GM15510 (cell line): Measurements from ENCODE around the gene MAPK8IP1.

Experiments used
- POLR2A ChIP-seq: IDR thresholded peaks from 3 replicates; pipeline ENCODE4 v1.6.1; 2011; ENCODE audit warnings: borderline replicate concordance; ENCODE audit not compliant: insufficient read length; ENCODE audit errors: extremely low read depth

MAPK8IP1 gene

DNA sequence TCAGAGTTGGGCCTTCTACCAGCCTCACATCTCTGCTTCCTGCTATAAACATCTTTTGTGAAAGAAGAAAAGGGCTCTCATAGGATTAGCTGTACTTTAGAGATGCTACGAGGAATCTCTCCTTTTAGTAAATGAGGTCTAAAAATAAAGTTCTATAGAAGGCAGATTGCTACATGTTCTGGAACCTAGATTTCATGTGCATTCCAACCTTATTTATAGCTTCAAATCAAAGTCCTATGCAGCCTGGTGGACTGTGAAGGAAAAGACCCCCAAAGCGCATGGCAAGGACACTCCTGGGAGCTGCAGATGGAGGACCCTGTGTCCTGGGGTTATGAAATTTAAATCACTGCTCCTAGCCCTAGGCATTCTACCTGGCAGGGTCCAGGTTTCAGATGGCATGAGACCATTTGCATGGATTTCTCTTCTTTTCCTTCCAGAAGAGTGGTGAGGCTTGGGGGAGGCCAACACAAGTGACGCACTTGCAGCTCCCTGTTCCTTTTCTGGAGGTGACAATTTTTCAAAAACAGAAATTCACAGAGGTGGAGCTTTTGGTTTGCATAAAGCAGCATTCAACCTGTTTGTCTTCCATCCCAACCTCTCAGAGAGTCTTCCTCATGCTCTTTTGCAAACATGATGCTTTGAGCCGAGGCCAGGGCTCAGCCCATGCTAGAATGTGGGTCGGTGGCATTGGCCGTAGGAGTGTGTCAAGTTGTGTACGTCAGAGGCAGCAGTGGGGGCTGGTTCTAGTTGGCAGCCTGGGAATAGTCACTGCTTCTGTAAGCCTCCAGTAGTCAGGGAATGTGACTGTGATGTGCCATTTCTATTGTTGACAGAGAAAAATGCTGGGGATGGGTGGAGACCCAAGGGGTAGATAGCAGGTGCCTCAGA lies 31.9 kb upstream of the MAPK8IP1 start:
- no peak for TF ChIP-seq POLR2A

DNA sequence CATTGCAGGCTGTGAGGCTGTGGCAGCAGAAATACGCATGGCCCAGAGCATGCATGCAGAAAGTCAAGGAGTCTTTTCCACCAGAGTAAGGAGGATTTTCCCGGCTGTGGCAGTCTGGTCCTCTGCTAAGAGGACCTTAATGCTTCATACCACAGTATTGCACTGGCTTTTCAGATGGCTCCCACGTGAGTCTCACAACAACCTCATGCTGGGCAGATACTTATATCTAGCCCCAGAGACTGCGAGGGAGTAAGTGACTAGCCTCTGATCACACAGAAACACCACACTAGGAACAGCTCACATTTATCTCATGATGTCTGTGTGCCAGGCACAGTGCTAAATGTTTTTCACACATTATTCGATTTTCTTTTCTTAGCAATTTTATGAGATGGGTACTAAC lies 30.1 kb upstream of the MAPK8IP1 start:
- TF ChIP-seq POLR2A, result no peak

DNA sequence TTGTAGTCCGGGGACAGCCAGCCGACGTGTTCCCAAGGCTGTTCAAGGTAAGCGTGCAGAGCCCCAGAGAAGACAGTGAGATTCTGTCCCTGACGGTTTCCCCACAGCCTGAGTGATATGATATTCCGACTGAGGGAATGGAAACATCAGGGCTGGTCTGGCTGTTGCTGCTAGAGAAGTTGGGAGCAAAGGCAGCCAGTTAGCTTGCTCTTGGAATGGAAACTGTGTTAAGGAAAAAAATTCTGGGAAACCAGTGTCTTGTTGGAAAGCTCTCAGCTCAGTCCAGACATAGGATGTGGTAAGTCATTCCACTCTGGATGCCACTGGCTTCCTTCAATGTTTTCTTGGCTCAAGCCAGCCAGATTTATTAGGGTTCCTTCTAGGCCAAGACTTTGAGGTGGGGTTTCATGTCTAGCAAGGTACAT lies 29.4 kb upstream of the MAPK8IP1 start:
- TF ChIP-seq POLR2A, result no peak

DNA sequence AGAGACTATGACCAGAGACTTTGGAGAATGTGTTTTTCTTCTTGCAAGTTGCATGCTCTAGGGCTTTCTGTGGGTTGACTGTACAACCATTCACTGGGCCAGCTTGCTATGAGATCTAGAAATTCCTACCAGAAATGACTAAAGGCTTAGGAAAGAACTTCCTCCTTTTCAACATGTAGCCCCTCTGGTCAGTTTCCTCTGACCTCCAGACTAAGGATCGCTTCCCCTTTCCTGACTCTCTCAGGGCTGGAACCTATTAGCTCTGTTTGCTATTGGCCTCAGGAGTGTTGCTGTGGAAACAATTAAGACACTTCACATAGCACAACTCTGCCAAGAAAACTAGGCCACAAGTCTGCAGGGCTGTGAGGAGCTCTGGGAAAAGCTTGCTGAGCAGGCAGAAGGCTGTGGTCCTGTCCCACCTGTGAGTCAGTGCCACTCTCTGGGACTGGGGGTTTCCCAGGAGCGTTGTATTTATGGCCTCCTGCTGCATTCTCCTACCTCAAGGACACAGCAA lies 27.4 kb upstream of the MAPK8IP1 start:
- TF ChIP-seq POLR2A, result no peak

DNA sequence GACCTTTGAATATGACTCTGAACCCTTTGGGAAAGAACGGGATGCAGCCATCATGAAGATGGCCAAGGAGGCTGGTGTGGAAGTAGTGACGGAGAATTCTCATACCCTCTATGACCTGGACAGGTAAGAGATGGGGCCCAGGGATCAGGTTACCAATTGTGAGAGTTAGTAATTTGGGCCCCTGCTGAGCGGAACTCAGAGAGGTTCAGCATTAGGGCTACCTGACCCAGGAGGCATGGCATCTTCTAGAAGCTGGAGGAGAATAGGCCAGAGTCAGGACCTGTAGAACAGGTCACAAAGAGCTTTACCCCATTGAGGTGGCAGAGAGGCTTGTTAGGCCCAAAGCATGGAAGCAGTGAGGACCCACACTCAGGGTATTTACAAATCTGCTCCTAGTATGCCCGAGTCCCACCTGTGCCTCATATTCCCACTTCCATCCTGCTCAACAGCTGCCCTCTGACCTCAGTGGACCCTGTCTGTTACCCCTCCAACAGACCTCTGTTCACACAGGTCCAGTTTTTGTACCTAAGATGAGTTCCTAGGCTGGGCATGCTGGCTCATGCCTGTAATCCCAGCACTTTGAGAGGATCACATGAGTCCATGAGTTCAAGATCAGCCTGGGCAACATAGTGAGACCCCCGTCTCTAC lies 26.6 kb upstream of the MAPK8IP1 start:
- no peak for TF ChIP-seq POLR2A

DNA sequence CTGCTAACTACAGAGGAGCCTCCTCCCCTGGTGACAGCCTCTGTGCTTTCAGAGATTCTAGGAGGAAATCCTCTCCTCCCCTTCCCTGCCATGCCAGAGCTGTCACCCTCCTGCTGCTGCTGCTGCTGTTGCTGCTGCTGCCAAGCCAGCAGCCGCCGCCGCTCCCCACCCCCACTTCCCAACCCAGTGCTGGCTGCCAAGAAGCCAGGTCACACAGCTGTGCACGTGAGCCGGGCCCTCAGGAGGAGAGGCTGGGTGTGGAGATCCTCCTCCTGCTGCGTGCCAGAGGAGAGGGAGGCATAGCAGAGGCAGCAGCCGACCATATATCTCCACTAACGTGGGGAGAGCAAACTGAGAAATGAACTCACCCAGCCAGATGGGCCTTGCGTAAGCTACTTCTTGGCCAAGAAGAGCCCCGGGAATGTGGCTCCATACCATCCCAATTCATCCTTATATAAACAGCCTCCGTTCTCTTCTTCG lies 25.8 kb upstream of the MAPK8IP1 start:
- no peak for TF ChIP-seq POLR2A

DNA sequence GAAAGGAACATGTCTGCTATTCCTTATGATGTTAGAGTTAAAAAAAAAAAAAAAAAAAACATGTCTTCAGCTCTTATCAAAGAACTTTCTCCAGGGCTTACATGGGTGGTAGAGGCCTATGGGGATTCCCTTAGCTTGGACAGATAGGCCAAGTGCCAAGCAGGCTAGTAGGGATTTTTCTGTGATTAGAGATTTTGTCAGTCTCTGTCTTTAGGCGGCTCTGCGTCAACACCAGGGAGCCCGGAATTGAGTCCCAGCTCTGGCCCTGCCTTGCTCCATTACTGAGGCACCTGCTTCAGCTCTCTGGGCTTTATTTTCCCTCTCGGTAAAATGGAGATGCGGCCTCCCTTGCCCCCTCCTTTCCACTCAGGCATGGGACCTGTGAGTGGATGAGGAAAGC lies 25.1 kb upstream of the MAPK8IP1 start:
- TF ChIP-seq POLR2A, result no peak

DNA sequence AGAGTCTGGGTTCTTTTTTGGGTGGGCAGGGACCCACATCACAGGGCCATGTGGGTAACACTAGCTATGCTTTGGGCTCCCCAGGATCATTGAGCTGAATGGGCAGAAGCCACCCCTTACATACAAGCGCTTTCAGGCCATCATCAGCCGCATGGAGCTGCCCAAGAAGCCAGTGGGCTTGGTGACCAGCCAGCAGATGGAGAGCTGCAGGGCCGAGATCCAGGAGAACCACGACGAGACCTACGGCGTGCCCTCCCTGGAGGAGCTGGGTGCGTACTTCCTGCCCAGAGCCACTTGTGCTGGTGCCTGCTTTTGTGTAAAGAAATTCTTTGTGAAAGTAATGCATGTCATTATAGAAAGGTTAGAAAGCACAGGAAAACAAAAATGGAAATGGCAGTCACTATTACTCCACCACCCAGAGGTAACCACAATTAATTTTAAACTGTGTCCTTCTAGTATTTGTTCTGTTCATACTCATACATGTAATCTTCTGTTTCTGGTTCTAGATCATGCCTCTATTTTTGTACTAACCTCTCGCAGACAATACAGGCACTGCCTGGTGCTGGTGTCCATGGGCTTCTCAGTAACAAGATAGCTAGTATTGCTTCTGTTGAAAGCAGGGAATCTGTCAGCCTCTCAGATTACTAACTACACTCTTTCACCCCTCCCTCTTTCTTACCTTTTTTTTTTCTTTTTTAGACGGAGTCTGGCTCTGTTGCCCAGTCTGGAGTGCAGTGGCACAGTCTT lies 24.5 kb upstream of the MAPK8IP1 start:
- TF ChIP-seq POLR2A, result no peak

DNA sequence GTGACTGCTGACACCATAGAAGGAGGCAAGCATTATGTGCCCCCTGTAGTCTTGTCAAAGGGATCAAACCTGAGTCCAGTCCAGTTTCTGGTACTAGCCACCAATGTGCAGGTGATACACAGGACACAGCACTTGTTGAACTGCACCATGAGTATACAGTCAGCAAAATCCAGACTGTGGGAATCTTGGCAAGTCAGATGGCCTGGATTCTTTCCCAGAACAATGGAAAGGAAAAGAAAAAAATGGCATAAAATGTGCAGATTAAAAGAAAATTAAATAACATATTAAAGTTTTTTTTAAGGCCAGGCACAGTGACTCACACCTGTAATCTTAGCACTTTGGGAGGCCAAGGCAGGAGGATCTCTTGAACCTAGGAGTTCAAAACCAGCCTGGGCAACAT lies 21.4 kb upstream of the MAPK8IP1 start:
- TF ChIP-seq POLR2A, result no peak

DNA sequence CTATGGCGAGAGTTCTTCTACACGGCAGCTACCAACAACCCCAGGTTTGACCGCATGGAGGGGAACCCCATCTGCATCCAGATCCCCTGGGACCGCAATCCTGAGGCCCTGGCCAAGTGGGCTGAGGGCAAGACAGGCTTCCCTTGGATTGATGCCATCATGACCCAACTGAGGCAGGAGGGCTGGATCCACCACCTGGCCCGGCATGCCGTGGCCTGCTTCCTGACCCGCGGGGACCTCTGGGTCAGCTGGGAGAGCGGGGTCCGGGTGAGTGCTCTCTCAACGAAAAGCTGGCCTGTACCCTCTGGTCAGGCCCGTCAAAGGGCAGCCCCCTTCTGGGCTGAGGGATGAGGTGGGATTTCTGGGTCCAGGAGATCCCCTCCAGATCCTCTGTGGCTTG lies 15.9 kb upstream of the MAPK8IP1 start:
- TF ChIP-seq POLR2A, result no peak

DNA sequence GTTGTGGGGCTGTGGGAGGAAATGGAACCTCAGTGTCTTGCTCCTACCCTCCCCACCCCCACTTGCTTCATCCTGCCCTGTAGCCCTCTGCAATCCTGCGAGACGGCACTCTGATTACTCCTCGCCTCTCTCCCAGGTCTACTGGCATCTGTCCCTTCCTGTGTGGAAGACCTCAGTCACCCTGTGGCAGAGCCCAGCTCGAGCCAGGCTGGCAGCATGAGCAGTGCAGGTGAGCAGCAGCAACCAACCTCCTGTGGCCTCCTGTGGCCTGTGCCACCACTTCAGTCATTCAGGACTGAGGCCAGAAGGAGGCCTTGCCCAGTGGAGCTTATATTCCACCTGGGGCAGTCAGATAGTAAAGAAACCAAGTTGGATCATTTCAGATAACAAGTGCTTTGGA lies 14.7 kb upstream of the MAPK8IP1 start:
- TF ChIP-seq POLR2A, result no peak

DNA sequence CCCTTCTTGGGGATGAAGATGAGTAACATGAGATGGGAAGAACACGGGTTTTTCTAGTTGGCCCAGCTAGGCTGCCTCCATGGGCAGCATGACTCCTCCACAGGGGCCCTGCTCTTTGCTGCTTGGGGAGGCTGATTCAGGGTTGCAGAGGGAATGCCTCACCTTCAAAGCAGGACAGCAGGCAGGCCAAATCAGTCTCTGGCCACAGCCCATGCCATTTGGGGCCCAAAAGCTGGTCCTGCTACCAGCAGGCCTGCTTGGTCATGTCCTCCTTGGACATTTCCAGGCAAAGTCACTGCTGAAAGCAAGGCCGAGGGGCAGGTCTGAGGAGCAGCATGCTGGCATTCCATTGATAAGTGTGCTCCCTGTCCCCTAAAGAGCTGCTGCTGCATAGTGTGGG lies 13.8 kb upstream of the MAPK8IP1 start:
- no peak for TF ChIP-seq POLR2A

DNA sequence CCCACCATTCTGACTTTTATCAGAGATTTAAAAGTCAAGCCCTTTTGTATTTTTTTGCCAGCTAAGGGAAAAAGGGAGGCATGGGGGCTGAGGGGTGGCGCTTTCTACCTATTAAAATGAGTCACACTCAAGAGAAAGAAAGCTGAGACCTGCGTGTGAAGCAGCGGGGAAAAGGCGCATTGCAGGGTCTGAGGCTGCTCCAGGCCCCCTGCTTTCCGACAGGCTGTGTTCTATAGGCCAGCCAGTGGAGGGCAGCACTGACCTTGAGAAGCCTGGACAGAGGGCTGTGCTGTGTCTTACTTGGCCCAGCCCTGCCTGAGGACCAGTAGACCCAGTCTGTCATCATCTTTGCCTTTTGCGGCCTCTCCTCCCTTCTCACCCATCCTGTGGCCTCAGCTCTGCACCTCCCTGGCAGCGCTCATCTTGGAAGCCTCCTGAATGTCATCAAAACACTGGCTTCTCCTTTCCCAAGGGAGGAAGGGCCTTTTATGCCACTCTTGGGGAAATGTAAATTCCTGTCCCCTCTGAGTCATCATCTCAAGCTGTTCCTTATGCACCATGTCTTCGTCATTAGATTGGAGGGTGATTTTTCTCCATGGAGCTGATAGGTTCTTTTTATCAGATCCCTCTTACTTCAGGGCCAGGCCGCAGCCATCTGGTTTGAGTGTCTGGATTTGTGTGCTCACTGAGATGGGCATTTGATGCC lies 12.6 kb upstream of the MAPK8IP1 start:
- TF ChIP-seq POLR2A, result no peak

DNA sequence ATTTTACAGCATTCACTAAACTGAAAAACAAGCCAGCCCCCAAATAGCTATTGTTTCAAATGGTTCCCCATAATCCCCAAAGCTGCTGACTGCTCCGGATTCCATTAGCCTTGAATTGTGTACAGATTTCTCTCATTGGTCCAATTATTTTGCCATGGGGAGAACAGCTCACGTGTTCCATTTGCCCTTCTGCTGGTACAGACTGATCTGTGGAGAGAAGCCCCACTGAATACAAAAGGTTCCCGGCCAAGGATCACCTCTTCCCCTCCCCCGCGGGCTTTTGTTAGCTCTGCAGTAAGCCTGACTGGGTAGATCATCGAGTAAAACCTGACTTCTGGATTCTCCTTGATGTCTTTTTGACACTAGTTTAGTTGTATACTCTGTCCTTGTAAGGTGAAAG lies 9.1 kb upstream of the MAPK8IP1 start:
- TF ChIP-seq POLR2A, result no peak

DNA sequence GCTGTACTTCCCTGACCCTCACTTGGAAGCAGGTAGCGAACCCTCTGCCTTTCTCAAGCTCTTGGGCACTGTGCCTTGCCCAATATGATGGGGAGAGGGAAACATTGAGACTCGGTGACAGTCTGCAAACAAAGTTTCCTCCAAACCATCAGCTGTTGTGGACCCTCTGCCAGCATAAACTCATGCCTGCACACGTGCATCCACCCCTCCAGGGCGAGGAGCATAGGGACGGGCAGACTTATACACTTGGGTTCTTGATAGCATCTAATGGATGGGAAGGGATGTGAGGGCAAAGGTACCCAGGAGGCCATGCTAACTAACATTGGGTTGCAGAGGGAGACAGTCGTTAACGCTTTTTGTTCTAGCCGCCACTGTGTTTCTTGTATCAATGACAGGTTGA lies 8.2 kb upstream of the MAPK8IP1 start:
- no peak for TF ChIP-seq POLR2A

DNA sequence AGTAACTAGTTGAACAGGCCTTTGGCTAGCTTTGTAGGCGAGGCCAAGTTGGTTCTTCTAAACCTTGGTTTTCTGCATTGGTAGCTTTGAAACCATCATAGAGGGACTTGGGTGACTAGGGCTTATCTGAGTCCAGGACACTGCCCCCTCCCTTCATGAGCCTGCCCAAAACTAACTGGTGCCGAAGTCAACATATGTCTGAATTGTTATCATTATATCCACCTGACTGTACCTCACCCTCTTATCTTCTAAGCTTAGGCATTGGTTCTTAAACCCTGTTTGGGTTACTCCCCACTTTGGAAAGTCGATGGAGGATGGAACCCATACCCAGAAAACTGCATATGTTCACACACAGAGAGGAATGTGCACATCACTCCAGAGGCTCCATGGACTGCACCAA lies 7.6 kb upstream of the MAPK8IP1 start:
- no peak for TF ChIP-seq POLR2A
